Heart right ventricle (tissue), 16 donors: ENCODE data around the gene PHKA1. TPM values are rescaled to one million over a fixed set of nuclear protein-coding genes. Genes with fewer than 3 reads are reported as not detected.
A peak's percentile ranks its signal among the peaks of the same experiment; 100 is the strongest.
"Not testable (repeated sequence)": the region's sequence is repeated elsewhere in the genome, so short reads cannot be mapped to it uniquely, and the experiment has no call there.

Experiments
- ATAC-seq, 8 donors: fragments of 200-7000 bp; cut with Tn5 transposase; one replicate each; pipeline ENCODE4 v1.9.1; 2020; ENCODE audit warnings: mild to moderate bottlenecking in 8 of 8, moderate library complexity in 8 of 8, moderate number of reproducible peaks in 1 of 8
- DNase-seq, 2 donors: peaks; one replicate each; pipeline ENCODE4 v3.0.0-alpha.2; 2020
- H3K27ac ChIP-seq, 10 donors: fragments of 200-600 bp; sonication (generic) in 2 of 10; one replicate each; pipeline versions ENCODE4 v1.5.0 to v1.8.0; 2020 to 2022; ENCODE audit warnings: mild to moderate bottlenecking in 3 of 10
- H3K27me3 ChIP-seq, 7 donors: fragments of 200-600 bp; one replicate each; pipeline ENCODE4 v1.8.0; 2021 to 2022; ENCODE audit warnings: mild to moderate bottlenecking in 2 of 7
- H3K36me3 ChIP-seq, 9 donors: fragments of 200-600 bp; sonication (generic) in 1 of 9; one replicate each; pipeline versions ENCODE4 v1.5.0 to v1.8.0; 2020 to 2022; ENCODE audit warnings: mild to moderate bottlenecking in 2 of 9
- H3K4me1 ChIP-seq, 9 donors: fragments of 200-600 bp; sonication (generic) in 1 of 9; one replicate each; pipeline versions ENCODE4 v1.5.0 to v1.8.0; 2020 to 2022; ENCODE audit warnings: mild to moderate bottlenecking in 4 of 9
- H3K4me3 ChIP-seq, 10 donors: fragments of 200-600 bp; sonication (generic) in 2 of 10; one replicate each; pipeline versions ENCODE4 v1.5.0 to v1.8.0; 2020 to 2022; ENCODE audit warnings: mild to moderate bottlenecking in 7 of 10, moderate library complexity in 2 of 10
- H3K9me3 ChIP-seq, 11 donors: fragments of 200-600 bp in 10 of 11; sonication (generic) in 2 of 11; one replicate each; pipeline versions ENCODE4 v1.5.0 to v1.8.0; 2013 to 2022; ENCODE audit warnings: mild to moderate bottlenecking in 2 of 11, control low read depth in 1 of 11, moderate library complexity in 1 of 11
- CTCF ChIP-seq, 9 donors: fragments of 200-600 bp; sonication (generic) in 2 of 9; IDR thresholded peaks; one replicate each; pipeline versions ENCODE4 v1.5.0 to v1.8.0; 2021 to 2022; ENCODE audit warnings: antibody characterized with exemption in 9 of 9, mild to moderate bottlenecking in 5 of 9, moderate library complexity in 1 of 9
- WGBS, 2 donors: extraction: QIAGEN DNeasy Blood & Tissue Kit; methylation state at CpG; one replicate each; pipeline ENCODE4 v1.1.7; 2013; ENCODE audit warnings: inconsistent platforms in 1 of 2; 5-methylcytosine and 5-hydroxymethylcytosine counted together
- intact Hi-C, 10 donors: fragments of 100-400 bp; cut with DNase I; formaldehyde crosslinking; loops; one replicate each; pipeline versions ENCODE4 v1.11.1 to v1.14.2; 2022
- polyA plus RNA-seq, 2 donors: library from polyadenylated mRNA; stranded (reverse); fragments of 200-250 nt; gene quantifications; one replicate each; pipeline ENCODE4 v1.2.3, GENCODE V29; 2013
- total RNA-seq, 10 donors: library from RNA; stranded (reverse); fragmentation: NEBNext Ultra II Directional in 3 of 10; extraction: Animal tissue kit (Norgen Biotek cat#: 25700) in 3 of 10; gene quantifications; one replicate each; pipeline versions ENCODE4 v1.2.1 to v1.2.4, GENCODE V29; 2021 to 2023
- donor health status: Arrhythmogenic right ventricular cardiomyopathy.
- donor health status: ischemic (EF 13 %, LVEDD 7.1; RV severe dilation, severe dysfunction).
- donor health status: healthy with polysubstance abuse.
- donor health status: DM: no; HTN: yes; CAD: no.
- donor health status: DM: no; HTN: no; CAD: no.
- donor health status: ischemic (EF 25% LVEDD 6.9; RV normal size, moderate dysfunction).
- donor health status: ischemic (EF 25% LVEDD 5.7; RV mildly dilated, moderate dysfunction).
- donor health status: healthy.
- donor health status: DM: yes; HTN: yes; CAD: no.
- donor health status: Ischemic cardiomyopathy.
- donor health status: ischemic (EF 35%, LVEDD 5.7; RV mildly dilated, moderate dysfunction).
- donor health status: nonischemic (EF 11% LVEDD 7.7; RV severe dilation, severe dysfunction).
- donor health status: DM: yes; HTN: yes; CAD: no.
- donor health status: PGD.
- donor health status: ischemic (EF 29% LVEDD 5.4; RV normal size, mild dysfunction).
- donor health status: nonischemic (EF 23%, LVEDD 6.1; RV moderate dilation, normal function).

PHKA1 gene
- total and polyA plus RNA-seq, 12 donors, result 2.6 to 26.2 (median 15.3) TPM

- ATAC-seq (peak; percentile 79 to 95 (median 92)), DNase-seq (peak; percentile 57 to 71)
- H3K27ac ChIP-seq, result peak within 1 kb of the TSS; percentile 39 to 86 (median 79)
- H3K4me3 ChIP-seq, result peak within 1 kb of the TSS; percentile 44 to 72 (median 62)
- no peak for TF ChIP-seq CTCF (IDR thresholded peaks at IDR 0.05)
- H3K9me3 ChIP-seq, result no peaks in the 10 kb centered on the region
- H3K36me3 ChIP-seq, result peaks cover 0 to 23% (median 0%) of the 10 kb centered on the region in 9 donors
- peaks cover 0 to 14% (median 0%) of the 10 kb centered on the region in 9 donors for H3K4me1 ChIP-seq
- peaks cover 0 to 41% (median 0%) of the 10 kb centered on the region in 7 donors for H3K27me3 ChIP-seq
- intact Hi-C loops, result no loop called here
- 0% methylated on average over 36 of the region's 36 CpGs for WGBS, 2 donors
Measured at GRCh38 chrX:72572248-72573157, 141.6 kb downstream of the PHKA1 start, which contains the start of gene HDAC8. HDAC8 (minus strand) TSS chrX:72572843; CDS start chrX:72572761, 82 bp downstream.

GRCh38 chrX:72569786-72570185 is 144.3 kb downstream of the PHKA1 start:
- Histone ChIP-seq H3K4me1 (peaks cover 0 to 14% (median 0%) of the 10 kb centered on the region in 9 donors), H3K27ac (no peak overlapping the region), H3K9me3 (no peaks in the 10 kb centered on the region), H3K36me3 (peaks cover 0 to 50% (median 0%) of the 10 kb centered on the region in 9 donors), H3K4me3 (no peak overlapping the region), H3K27me3 (peaks cover 0 to 21% (median 0%) of the 10 kb centered on the region in 7 donors)
- TF ChIP-seq CTCF (IDR thresholded peaks at IDR 0.05), result no peak
- whole genome bisulfite sequencing, 2 donors, result 50 to 68% methylated on average over 2 of the region's 2 CpGs
- DNase-seq, result no peak
- intact Hi-C loops, result no loop called here
- ATAC-seq, result no peak

GRCh38 chrX:72568406-72569092 is 145.6 kb downstream of the PHKA1 start:
- intact Hi-C loops, result no loop called here
- no peak overlapping the region for H3K4me3 ChIP-seq
- peaks cover 0 to 62% (median 0%) of the 10 kb centered on the region in 9 donors for H3K36me3 ChIP-seq
- peaks cover 0 to 14% (median 0%) of the 10 kb centered on the region in 9 donors for H3K4me1 ChIP-seq
- H3K27ac ChIP-seq, result no peak overlapping the region
- DNase-seq (no peak), ATAC-seq (peak in 2 of 8 donors; percentile 22 to 36)
- H3K9me3 ChIP-seq, result no peaks in the 10 kb centered on the region
- peaks cover 0 to 11% (median 0%) of the 10 kb centered on the region in 7 donors for H3K27me3 ChIP-seq
- WGBS, 2 donors, result 61 to 79% methylated on average over 6 of the region's 6 CpGs
- TF ChIP-seq CTCF (IDR thresholded peaks at IDR 0.05), result no peak

- WGBS, 2 donors, result 94 to 95% methylated on average over 2 of the region's 2 CpGs
- Histone ChIP-seq H3K9me3 (no peaks in the 10 kb centered on the region), H3K27me3 (peaks cover 0 to 11% (median 0%) of the 10 kb centered on the region in 7 donors), H3K36me3 (peaks cover 0 to 76% (median 0%) of the 10 kb centered on the region in 9 donors), H3K4me3 (no peak overlapping the region), H3K4me1 (peaks cover 0 to 7% (median 0%) of the 10 kb centered on the region in 9 donors), H3K27ac (no peak overlapping the region)
- ATAC-seq (no peak), DNase-seq (no peak)
- intact Hi-C loops, result no loop called here
- no peak for TF ChIP-seq CTCF (IDR thresholded peaks at IDR 0.05)
Measured at GRCh38 chrX:72566448-72566847, 147.7 kb downstream of the PHKA1 start.

GRCh38 chrX:72559655-72560054 is 154.5 kb downstream of the PHKA1 start:
- H3K27ac ChIP-seq, H3K27me3 ChIP-seq, intact Hi-C loops, H3K9me3 ChIP-seq, H3K4me3 ChIP-seq, ATAC-seq, H3K4me1 ChIP-seq, DNase-seq: not testable (repeated sequence)
- 99 to 100% methylated on average over 16 to 26 of the region's 28 CpGs for WGBS, 2 donors
- H3K36me3 ChIP-seq, result peaks cover 0 to 30% (median 0%) of the 10 kb centered on the region in 9 donors
